NCI-H1694 (cell line): ENCODE measurements around the gene UMOD.

Experiments
- DNase-seq: peaks from one replicate; lab custom pipeline; 2025; lab: John Stamatoyannopoulos, UW

The UMOD gene

DNA sequence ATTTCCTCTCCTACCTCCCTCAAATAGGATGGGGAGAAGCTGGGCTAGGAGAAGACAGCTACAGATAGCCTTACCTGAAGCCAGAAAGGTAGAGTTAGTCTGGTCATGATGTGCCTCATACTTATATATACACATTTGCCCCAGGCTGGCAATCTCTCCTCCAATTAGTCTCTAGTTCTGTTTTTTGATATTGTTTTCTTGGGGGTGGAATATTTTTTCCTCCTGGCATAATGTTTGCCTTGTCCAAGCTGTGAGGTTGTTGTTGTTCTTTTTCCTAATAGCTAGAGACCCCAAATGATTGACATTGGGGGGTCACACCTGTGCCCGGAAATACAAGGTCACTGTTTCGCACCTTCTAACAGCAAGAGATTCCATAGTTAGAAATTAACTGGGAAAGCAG lies at the start of gene UMOD:
Gene UMOD (minus strand): TSS at position 101 of the 400 bp plus-strand sequence. CDS start 1,978 bp downstream, outside the sequence.
- DNase-seq, result no peak

DNA sequence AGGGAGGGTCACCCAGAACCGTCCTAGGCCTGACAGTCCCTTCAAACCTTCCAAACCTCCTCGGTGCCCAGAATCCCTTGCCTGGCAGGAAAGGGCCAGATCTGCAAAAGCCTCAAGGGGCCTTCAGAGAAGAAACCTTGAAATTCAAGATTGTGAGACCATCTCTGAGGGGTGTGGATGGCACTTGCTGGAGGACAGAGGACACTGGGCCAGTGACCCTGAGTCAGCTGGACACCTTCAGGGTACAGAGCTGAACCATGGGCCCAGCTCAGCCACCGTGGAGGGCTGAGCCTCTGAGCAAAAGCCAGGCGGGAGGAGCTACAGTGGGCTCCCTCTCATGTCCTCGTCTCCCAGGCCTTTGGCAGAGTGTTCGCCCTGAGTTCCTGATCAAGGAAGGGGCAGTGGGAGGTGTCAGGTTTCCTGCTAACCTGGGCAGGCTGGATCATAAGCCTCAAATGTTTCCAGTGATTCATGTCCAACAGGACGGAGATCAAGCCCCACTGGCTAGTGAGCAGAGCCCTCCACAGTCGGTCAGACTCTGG lies 49.0 kb upstream of the UMOD start:
- no peak for DNase-seq

DNA sequence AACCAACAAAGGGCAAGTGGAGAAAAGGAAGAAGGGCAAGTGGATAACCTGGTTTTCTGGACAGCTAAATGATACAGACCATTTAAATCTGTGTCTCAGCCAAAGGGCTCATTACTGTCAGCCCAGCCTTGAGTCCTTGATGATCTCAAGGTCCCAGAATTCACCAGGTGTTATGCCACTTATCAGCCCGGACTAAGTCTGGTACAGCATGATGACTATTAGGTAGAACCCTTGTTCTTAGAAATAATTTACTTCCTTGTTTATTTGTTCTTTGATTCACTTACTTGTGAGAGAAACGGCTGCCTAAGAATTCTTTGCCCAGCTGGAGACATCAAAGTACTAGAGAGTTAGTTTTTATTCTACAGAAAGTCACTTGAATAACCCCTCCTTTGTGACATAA lies 48.6 kb upstream of the UMOD start:
- DNase-seq, result no peak

DNA sequence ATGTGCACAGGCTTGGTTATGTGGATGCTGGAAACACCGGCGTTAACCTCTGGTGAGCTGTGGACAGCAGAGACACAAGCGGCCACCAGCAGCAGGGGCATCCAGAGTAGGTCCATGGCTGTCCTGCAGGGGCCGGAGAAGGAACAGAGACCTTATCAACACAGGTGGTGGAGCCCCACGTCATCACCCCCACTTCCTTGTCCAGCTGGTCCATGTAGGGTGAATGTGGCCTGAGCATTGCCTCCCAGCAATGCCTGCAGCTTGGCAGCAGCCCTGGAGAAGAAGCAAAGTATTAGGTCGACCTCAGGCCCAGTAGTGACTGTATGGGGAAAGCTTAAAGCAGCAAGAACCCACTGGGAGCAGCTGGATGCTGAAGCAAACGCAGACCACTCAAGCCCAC lies 46.7 kb upstream of the UMOD start:
- DNase-seq, result no peak

DNA sequence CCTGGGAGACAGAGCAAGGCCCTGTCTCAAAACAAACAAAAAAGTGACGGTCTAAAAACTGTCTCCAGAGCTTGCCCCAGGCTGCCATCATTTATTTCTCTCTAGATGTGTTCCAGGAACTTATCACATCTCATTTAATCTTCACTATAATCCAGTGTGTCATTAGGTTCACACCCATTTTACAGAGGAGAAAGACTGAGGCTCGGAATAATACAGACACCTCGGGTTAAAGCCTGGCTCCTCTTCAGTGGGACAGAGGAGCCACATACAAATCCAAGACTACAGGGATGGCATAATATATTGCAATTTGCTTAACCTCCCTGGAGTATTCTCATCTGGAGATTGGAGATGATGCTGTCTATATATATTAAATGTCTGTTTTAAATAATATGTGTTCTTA lies 46.1 kb upstream of the UMOD start:
- DNase-seq, result no peak

DNA sequence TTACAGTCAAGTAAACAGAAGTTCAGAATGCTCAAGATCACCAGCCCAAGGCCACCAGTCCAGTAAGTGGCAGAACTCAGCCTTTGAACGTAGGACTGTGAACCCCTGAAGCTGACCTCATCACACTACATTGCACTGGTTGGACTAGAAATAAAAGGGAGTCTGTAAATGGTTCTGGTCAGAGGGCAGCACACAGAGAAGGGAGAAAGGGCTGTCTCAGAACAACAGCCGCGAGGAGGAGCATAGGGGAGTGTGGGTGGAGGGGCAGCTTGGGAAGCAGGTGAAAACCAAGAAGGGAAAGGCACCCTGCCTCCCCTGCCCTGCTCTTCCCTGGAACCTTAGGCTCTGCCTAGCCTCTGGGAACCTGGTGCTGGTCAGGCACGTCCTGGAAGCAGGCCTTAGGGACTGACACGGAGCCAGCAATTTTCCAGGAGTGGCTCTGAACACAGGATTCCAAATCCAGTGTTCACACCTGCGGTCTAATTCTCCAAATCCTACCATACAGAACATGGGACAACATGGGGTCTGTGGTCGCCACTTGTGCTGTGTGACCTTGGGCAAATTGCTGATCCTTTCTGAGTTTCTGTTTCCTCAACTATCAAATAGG lies 45.1 kb upstream of the UMOD start:
- no peak for DNase-seq

DNA sequence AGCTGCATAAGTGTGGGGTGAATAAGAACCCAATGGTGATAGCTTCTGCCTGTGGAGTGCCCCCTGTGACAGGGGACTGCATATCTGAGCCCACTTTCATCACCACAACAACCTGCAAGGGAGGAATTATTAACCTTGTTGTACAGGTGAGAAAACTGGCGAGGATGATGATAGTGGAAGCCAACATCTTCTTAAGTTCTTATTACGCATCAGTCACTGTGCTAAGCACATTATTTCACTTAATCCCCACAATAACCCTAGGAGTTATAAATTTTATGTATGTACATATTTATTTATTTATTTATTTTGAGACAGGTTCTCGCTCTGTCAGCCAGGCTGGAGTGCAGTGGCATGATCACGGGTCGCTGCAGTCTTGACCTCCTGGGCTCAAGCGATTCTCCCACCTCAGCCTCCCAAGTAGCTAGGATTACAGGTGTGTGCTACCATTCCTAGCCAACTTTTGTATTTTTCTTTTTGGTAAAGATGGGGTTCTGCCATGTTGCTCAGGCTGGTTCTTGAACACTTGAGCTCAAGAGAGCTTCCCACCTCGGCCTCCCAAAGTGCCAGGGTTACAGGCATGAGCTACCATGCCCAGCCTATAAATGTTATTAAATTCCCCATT lies 44.4 kb upstream of the UMOD start:
- no peak for DNase-seq

DNA sequence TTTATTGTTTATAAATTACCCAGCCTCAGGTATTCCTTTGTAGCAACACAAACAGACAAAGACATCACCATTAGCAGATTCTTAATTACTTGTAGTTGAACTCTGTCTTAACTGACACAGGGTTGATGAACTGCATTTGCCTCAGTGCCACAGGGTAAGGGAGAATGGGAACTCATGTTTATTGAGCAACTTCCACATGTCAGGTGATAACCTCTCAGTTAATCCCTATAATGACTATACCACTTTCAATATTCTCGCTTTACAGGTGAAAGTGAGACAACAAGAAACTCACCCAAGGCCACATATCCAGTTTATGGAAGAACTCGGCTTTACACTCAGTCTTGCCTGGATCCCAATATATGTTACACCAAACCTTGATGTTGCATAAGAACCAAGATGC lies 43.4 kb upstream of the UMOD start:
- no peak for DNase-seq

DNA sequence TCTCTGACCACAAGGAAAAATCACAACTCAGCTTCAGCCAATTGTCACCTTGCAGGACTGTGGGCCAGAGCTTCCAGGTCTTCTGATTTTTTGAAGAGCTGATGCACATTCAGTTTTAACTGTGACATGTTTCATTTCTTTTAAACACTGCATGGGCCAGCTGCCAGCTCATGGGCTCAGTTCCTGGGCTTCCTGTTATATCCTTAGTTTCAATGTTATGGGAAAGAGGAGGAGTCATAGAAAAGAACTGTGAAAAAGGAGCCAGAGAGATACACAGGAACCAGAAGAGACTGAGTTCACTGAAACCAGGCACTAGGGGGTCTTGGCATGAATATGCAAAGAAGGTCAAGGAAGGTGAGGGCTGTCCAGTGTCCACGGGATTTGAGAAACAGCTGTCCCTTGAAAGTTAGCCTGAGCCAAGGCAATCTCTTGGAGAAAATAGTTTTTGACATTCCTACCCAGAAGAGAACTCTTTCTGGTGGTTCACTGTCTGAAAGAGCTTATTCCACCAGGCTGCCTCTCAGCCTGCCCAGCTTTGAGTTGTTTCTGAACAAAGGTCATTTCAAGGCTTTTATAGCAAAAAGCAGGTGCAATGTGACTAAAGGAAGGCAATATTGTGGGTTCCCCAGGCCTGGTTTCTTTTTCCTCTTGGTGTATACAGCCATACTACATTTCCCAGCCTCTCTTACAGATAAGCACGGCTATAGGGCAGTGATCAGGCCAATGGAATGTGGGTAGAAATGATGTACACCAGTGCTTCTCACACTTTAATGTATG lies 41.5 kb upstream of the UMOD start:
- no peak for DNase-seq

DNA sequence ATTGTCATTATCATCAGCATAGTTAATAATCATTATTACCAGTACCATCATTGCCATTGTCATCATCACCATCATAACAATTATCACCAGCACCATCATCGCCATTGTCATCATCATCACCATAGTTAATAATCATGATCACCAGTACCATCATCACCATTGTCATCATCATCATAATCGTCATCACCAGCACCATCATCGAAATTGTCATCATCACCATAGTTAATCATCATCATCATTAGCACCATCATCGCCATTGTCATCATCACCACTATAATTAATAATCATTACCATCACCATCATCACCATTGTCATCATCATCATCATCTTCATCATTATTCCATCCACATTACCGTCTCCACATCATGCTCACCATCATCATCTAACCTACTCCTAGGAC lies 38.5 kb upstream of the UMOD start:
- DNase-seq, result no peak

DNA sequence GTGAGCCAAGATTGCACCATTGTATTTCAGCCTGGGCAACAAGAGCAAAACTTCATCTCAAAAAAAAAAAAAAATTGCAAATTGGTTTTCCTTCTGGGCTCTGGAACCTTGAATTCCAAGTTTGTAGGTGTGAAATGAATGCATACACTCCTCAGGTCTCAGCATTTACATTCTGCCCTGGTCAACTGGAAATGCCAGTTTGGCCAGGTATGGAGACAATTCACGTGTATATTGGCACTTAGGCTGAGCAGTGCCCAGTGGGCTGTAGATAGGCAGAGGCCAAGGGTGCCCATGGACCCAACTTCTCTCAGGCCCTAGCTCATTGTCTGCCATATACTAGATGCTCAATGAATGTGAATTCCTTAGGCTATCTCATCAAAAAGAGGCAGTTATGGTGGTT lies 36.3 kb upstream of the UMOD start:
- DNase-seq, result no peak

DNA sequence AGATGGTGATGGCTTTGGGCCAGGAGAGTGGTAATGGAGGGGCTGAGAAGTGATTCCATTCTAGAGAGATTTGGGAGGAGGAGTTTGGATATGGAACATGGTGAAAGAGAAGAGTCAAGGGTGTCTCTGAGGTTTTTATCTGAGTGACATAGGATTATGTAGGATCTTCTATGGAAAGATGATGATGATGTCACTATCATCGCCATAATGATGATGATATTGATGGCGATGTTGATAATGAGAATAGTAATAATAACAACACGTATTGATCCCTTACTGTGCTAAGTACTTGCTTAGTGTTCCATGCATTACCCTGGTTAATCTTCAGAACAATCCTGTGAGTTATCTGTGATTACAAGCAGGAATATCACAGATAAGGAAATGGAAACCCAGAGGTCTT lies 35.5 kb upstream of the UMOD start:
- DNase-seq, result no peak

DNA sequence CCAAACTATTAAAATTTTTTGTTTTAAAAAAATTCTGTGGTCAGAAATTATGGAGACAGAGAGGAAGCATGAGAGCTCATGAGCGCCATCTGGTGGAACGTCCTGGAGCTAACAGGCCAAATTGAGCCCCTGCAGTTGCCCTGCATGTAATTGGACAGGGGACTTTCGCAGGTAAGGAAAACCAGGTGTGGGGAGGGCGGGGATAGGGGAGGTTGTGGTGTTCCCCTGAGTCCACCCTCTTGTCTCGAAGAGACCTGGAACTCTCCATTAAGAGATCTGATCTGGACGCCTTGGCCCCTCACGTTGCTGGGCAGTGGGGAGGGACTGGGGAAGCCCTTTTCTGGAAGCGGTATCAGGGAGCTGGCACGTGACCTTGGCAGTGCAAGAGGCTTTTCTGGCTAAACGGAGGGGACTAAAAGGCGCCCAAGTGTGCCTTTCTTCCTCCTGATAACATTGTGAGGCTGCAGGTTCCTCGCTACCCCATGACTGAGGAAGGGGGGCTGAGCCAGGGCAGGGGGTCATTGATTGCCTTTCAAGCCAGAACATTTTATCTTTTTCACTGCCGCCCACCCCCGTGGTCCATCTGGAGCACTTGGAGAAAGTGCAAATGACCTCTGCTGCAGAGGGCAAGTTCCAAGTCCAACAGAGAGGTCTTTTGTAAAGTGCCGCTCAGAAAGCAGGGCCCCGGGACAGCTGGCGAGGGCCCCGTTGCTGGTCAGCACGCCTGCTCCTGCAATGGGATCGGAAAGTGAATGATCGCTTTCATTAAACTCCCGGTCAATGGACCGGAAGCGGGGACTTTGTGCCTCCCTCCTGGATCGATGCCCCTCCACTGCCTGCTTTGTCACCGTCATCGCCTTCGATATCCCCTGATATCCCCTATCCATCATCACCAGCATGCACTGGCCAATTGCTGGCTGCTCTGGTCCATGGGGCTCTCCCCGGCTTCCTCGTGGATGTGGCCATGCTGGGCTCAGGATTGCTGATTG lies 33.6 kb upstream of the UMOD start:
- DNase-seq, result peak; percentile 27

DNA sequence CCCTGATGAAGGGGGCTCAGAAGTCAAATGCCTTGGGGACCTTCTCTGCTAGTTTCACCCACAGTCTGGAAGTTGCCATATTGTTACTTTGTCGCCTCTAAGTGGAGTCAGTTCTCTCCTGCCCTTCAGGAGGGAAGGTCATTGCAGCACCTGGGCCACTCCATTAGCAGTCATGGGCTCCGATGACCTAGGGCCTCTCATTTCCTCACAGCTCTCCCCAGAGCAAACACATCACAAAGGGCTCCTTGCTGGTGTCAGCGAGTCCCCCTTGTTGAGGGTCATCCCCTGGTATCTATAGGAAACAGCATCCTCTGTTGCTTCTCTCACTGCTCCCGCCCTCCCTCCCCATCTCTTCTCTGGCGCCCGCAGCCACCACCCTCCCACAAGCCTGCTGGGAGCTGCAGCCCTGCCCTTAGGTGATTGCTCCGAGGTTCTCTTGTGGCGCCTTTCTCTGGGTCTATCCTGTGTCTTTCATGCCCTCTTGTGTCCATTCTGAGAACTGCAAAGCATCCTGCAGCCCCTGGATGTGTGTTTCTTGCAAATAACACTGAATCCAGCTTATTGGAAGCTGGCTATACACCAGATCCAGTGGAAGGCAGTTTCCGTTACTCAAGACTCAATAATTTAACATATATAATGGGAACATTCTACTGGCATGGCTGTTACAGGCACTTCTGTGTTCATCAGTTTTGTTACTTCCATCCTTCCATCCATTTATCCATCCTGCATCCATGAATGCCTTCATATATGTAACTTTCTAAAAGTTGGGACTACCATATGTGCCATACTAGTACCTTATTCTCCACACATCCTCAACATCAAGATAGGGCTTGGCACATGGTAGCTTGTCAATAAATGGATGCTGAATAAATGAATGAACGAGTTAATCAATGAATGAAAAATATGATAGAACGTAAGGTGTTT lies 30.9 kb upstream of the UMOD start:
- DNase-seq, result peak; percentile 40

DNA sequence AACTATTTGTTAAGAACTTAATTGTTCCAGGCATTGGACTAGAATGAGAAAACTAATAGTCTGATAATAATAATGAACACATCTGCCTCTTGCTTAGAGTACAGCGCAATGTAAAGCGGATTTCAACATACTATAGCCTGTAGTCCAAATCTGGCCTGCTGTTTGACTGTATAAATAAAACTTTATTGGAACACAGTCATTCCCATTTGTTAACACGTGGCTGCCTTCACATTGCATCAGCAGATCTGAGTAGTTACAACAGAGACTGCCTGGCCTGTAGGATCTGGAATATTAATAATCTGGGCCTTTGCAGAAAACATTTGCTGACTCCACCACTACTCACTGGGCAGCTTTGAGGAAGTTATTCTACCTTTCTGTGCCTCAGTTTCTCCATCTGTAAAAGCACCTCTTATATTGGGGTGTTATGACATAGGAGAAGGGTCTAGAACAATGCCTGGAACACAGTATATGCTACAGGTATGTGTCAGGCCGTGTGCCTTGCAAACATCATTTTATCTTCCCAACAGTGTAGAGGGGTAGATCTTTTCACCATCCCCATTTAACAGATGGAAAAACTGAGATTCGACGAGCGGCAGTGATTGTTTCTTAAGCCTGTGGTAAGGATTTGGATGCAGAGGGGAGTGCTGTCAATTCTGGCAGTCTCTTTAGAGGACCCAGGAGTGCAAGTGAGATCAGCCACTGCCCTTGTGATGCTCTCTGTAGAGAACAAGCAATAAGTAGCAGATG lies 29.9 kb upstream of the UMOD start:
- no peak for DNase-seq

DNA sequence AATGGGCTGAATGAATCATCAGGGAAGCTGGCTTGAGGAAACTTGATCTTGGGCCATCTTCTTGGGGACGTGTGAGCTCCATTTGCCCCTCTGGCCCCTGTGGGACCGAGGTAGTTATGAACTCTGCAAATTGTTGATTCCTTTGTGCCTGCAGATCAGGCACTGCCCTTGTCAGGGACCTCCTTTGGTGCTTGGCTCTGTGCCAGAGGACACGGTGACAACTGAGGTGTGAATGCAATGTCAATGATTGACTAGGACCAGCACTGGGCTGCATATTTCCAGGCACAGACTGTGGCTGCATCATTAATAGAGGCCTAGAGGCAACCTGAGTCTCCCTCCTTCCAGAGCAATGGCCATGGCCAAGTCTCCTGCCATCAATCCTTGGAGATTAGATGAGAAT lies 28.3 kb upstream of the UMOD start:
- no peak for DNase-seq

DNA sequence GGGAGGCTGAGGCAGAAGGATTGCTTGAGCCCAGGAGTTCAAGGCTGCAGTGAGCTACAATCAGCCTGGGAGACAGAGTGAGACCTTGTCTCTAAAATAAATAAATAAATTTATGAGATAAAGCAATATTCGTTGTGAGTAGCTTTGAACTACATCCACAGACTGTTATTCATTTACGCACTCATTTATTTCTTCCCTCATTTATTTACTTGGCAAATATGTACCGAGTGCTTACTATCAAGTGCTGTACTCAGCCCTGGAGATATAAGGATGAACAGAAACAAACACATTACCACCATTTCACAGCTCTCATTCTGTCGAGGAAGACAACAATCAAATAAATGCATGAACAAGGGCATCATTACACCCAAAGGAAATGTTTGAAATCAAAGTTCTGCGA lies 24.7 kb upstream of the UMOD start:
- DNase-seq, result no peak

DNA sequence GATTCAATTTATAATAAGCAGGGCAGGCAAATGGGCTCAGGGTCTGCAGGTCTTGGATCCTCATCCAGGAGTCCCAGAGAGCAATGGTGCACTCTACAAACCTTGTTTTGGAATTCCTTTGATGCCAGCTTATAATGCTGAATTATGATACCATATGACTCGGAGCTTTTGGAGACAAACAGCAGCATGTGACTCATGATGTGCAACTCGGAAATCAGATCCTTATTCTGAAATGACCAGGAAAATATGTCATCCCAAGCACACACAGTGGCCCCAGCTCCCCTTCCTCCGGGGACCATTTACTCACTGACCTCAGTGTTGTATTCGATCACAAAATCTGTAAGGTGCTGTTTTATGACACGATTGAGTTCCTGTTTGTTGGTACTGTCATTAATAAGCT lies 20.2 kb upstream of the UMOD start:
- no peak for DNase-seq

DNA sequence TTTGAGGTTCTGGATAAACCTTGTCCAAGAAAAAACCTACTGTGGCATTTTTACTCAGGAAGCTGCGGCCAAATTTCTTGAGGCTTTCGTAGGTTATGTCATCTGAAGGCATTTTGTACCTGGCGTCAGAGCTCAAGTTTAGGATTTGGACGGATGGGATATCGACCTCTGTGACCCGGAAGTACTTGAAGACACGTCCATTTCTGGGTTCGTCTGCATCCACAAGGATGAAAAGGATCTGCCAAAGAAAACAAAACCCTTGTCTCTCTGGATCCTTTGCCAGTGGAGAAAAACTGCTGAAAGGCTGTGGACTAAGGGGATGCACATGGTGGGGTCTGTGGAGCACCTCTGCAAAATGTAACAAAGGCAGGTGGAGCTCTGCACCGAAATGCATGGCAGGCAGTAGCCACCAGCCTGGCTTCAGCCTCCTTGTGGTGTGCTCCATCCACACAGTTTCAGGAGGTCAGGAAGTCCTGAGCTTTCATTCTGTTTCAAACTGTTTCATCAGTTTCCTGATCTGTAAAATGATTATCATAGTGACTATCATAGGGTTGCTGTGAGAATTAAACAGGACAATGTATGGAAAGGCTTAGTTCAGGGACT lies 17.0 kb upstream of the UMOD start:
- DNase-seq, result no peak

DNA sequence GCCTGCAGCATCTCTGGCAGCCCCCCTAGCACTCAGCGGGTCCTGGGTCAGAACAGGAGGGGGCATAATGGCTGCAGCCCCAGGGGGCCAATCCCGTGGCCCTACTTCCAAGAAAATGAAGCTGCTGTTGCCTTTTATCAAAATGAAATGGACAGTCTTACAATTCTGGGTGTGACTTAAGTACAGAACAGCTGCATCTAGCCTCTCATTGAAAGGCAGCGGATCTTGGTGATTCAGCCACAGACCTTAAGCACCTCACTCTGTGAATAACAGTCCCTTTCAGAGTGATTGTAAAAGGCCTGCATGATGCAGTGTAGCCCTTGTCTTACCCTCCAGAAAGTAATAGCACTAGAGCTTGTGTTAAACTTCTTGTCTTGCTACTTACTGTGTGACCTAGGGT lies 11.5 kb upstream of the UMOD start:
- no peak for DNase-seq
